Immature natural killer cell (primary cell): ENCODE data around the gene LHX8. TPM values are rescaled to one million over a fixed set of nuclear protein-coding genes. Genes with fewer than 3 reads are reported as not detected.
"Not testable (repeated sequence)": the region's sequence is repeated elsewhere in the genome, so short reads cannot be mapped to it uniquely, and the experiment has no call there.

ENCODE experiments used
- DNase-seq, 3 donors: peaks; one replicate each; pipeline ENCODE4 v3.0.0; 2022; ENCODE audit warnings: mixed read lengths in 1 of 3
- H3K27ac Mint-ChIP-seq, 6 donors: one replicate each; pipeline ENCODE4 v1.8.0; 2020; ENCODE audit warnings: mixed read lengths in 6 of 6, mild to moderate bottlenecking in 5 of 6, inconsistent platforms in 4 of 6, moderate library complexity in 3 of 6
- H3K27me3 Mint-ChIP-seq, 3 donors: one replicate each; pipeline ENCODE4 v1.8.0; 2020 to 2021; ENCODE audit warnings: low read depth in 3 of 3, mild to moderate bottlenecking in 3 of 3, mixed read lengths in 3 of 3, moderate library complexity in 3 of 3, inconsistent platforms in 1 of 3
- H3K36me3 Mint-ChIP-seq, 3 donors: one replicate each; pipeline ENCODE4 v1.8.0; 2020; ENCODE audit warnings: mixed read lengths in 3 of 3, inconsistent platforms in 2 of 3, mild to moderate bottlenecking in 2 of 3
- H3K4me1 Mint-ChIP-seq, 2 donors: one replicate each; pipeline ENCODE4 v1.8.0; 2020; ENCODE audit warnings: inconsistent platforms in 2 of 2, mild to moderate bottlenecking in 2 of 2, mixed read lengths in 2 of 2, moderate library complexity in 1 of 2
- H3K4me3 Mint-ChIP-seq, 5 donors: one replicate each; pipeline ENCODE4 v1.8.0; 2020; ENCODE audit warnings: mild to moderate bottlenecking in 5 of 5, mixed read lengths in 5 of 5, inconsistent platforms in 3 of 5, moderate library complexity in 3 of 5
- H3K9me3 Mint-ChIP-seq, 6 donors: one replicate each; pipeline ENCODE4 v1.8.0; 2020; ENCODE audit warnings: mild to moderate bottlenecking in 6 of 6, mixed read lengths in 6 of 6, inconsistent platforms in 4 of 6, moderate library complexity in 3 of 6
- polyA plus RNA-seq, 3 donors: library from polyadenylated mRNA; unstranded; fragments of 300-500 nt; fragmentation: Illumina TruSeq; gene quantifications; one replicate each; pipeline ENCODE4 v1.2.3, GENCODE V29; 2021

LHX8 gene
- polyA plus RNA-seq, 3 donors from 2014 or later = not detected

DNA sequence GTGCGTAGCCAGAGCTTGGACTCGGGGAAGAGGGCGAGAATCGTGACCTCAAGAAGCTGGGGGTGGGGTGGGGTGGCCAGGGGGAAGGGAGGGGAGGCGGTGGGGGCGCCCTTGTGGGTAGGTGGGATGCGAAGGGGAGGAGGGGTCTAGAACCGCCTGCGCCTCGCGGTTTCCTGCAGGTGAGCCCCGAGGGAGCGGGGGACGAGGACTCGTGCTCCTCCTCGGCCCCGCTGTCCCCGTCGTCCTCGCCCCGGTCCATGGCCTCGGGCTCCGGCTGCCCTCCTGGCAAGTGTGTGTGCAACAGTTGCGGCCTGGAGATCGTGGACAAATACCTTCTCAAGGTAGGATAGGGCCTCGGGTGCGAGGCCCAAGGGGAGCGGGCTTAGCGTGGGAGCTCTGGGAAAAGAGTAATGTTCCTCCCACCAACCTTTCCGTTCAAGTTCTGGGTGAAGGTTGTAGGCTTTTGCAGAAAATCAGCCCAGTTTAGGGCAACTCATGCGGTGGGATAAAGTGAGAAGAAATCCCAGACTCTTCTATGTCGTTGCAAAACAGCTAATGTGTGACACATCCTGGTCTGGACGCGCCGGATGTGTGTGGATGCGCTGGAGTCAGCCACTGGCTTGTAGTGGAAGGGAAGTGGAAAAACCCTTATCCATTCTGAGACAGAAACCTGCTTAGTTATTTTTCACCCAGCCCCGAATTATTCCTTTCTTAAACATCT, 2.9 kb downstream of the LHX8 start:
- Mint-ChIP-seq H3K27ac (no peak overlapping the region), H3K4me3 (no peak overlapping the region), H3K27me3 (peaks cover 23 to 50% (median 33%) of the 10 kb centered on the region in 3 donors), H3K9me3 (peaks cover 17 to 50% (median 29%) of the 10 kb centered on the region in 6 donors), H3K36me3 (peaks cover 6 to 12% (median 8%) of the 10 kb centered on the region in 3 donors), H3K4me1 (no peaks in the 10 kb centered on the region)
- no peak for DNase-seq

DNA sequence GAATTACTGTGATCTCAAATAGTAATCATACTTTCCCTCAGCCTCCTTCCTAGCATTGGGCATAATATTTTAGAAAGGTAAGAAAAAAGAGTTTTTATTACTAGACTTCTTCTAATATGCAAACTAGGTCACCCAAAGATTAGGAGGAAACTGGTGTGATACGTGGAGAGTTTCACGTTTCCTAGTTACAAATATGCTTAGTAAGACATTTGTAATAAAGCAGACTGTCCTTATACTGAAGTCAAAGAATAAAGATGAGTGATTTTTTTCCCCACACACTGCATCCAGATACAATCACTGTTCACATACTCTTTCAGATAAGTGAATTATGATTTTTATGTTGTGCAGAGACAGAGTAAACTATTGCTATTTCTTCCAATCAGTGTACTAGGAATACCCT, 17.9 kb downstream of the LHX8 start:
- Mint-ChIP-seq H3K9me3 (peaks cover 4 to 24% (median 15%) of the 10 kb centered on the region in 6 donors), H3K36me3 (peaks cover 0 to 4% (median 3%) of the 10 kb centered on the region in 3 donors), H3K27me3 (no peaks in the 10 kb centered on the region), H3K27ac (no peak overlapping the region), H3K4me3 (no peak overlapping the region), H3K4me1 (no peaks in the 10 kb centered on the region)
- DNase-seq = no peak

DNA sequence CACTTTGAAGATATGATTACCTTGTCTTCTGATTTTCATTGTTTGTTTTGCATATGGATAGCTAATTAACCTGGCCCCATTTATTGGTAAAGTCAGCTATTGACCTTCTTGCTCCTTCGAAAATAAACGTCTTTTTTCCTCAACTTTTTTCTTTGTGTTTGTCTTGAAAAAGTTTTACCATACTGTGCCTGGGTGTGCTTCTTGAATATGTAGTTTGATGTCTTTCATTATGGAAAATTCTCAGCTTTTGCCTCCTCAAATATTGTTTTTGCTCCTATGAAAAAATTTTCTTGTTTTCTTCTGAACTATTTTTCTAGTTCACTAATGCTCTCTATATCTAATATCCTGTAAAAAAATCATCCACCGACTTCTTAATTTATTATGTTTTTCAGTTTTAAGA, 25.0 kb downstream of the LHX8 start:
- H3K27me3 Mint-ChIP-seq = no peaks in the 10 kb centered on the region
- H3K4me1 Mint-ChIP-seq = no peaks in the 10 kb centered on the region
- H3K4me3 Mint-ChIP-seq = no peak overlapping the region
- peaks cover 1 to 20% (median 5%) of the 10 kb centered on the region in 6 donors for H3K9me3 Mint-ChIP-seq
- no peak overlapping the region for H3K27ac Mint-ChIP-seq
- DNase-seq = no peak
- H3K36me3 Mint-ChIP-seq = peaks cover 0 to 4% (median 0%) of the 10 kb centered on the region in 3 donors

DNA sequence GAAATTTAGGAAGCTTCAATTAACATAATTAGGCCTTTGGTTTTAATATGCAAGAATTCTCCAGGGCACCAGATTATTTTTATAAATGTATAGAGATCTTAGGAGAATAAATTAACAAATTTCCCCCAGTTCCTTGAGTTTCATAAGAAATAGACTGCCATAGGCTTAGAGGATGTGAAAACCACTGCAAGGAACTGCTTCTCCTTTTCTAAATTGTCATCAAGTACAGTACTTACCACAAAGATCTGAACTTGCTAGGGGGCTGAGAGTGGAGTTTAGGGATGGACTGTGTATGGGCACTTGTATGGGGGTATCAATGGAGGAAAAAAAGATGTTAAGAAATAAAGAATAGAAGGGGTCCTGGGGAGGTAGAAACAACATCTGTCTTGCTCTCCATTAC, 31.1 kb downstream of the LHX8 start:
- Mint-ChIP-seq H3K4me1 (no peaks in the 10 kb centered on the region), H3K27me3 (no peaks in the 10 kb centered on the region), H3K36me3 (no peaks in the 10 kb centered on the region), H3K9me3 (peaks cover 3 to 16% (median 4%) of the 10 kb centered on the region in 6 donors), H3K4me3 (no peak overlapping the region), H3K27ac (no peak overlapping the region)
- DNase-seq = no peak

DNA sequence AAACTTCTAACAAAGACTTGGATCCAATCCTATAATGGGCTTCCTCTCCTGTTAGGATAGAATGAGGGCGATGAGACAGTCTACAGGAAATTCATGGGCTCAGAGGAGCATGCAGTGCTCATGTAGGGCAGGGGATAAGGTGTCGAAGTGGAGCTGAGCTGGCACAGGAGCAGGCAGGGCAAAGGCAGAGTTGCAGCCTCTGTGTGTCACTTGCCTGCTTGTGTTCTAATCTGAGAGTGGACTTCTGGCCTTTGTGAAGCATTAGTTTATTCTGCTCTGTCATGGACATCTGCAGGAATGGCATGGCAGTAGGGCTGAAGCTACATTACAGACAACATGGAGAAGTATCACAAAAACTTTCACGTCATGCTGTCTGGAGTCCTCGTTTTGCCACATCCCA, 32.6 kb downstream of the LHX8 start:
- Mint-ChIP-seq H3K27me3 (no peaks in the 10 kb centered on the region), H3K27ac (no peak overlapping the region), H3K4me1 (no peaks in the 10 kb centered on the region), H3K4me3 (no peak overlapping the region), H3K9me3 (peaks cover 3 to 16% (median 4%) of the 10 kb centered on the region in 6 donors), H3K36me3 (no peaks in the 10 kb centered on the region)
- no peak for DNase-seq

DNA sequence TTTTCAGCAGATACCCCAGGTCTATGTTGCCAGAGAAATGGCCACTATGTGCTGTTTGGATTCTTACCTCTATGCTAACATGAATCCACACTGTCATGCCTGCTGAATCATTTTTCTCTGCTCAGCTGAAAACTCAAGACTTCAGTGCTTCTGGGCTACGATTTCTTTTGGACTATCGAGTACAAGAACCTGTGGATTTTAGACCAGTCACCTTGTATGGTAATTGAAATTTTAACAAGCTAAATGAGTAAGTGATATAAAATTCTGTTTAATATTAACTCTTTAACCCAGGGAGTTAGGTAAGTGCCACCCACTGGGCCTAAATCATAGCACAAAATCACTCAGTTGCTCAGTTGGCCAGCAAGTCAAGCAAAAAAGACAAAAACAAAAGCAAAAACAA, 35.8 kb downstream of the LHX8 start:
- Mint-ChIP-seq H3K27me3 (no peaks in the 10 kb centered on the region), H3K9me3 (peaks cover 3 to 16% (median 7%) of the 10 kb centered on the region in 6 donors), H3K27ac (no peak overlapping the region), H3K36me3 (no peaks in the 10 kb centered on the region), H3K4me1 (no peaks in the 10 kb centered on the region), H3K4me3 (no peak overlapping the region)
- no peak for DNase-seq

DNA sequence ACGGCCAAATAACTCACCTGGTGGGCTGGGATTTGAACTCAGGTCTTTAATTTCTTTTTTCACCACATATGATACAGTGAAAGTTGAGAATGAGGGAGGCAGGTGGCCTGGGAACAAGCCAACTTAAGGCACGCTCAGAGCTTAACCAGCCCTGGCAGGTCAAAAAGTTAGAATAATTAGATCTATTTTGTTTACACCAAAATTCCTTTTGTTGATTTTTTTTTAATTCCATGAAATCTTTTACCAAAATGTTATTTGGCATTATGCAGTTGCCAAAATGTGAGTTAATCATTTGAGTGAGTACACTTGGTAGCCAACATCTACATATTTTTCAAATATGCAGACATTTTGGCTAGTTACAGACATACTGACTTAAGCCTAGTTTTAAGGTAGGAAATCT, 36.8 kb downstream of the LHX8 start:
- H3K27me3 Mint-ChIP-seq = no peaks in the 10 kb centered on the region
- H3K36me3 Mint-ChIP-seq = no peaks in the 10 kb centered on the region
- no peaks in the 10 kb centered on the region for H3K4me1 Mint-ChIP-seq
- no peak overlapping the region for H3K4me3 Mint-ChIP-seq
- H3K27ac Mint-ChIP-seq = no peak overlapping the region
- DNase-seq = no peak
- peaks cover 0 to 15% (median 8%) of the 10 kb centered on the region in 6 donors for H3K9me3 Mint-ChIP-seq

DNA sequence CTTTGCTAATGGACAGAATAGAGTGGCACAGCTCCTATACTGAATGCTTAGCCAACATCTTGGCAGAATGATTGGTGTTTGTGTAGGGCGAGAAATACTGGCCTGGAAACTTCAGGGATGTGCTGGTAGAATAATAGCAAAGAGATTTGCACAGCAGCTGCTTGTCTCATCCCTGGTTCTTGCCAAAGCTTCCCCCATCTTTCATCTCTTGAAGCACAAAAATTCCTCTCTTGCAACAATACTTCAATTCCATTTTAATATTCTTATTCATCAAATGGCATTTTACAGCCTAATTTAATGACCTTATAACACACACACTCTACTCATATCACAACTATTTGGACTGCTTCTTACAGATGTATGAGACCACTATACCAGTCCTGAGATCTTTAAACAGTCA, 37.7 kb downstream of the LHX8 start:
- no peaks in the 10 kb centered on the region for H3K27me3 Mint-ChIP-seq
- no peak overlapping the region for H3K4me3 Mint-ChIP-seq
- H3K4me1 Mint-ChIP-seq = no peaks in the 10 kb centered on the region
- H3K36me3 Mint-ChIP-seq = no peaks in the 10 kb centered on the region
- DNase-seq = no peak
- peaks cover 0 to 16% (median 9%) of the 10 kb centered on the region in 6 donors for H3K9me3 Mint-ChIP-seq
- no peak overlapping the region for H3K27ac Mint-ChIP-seq

DNA sequence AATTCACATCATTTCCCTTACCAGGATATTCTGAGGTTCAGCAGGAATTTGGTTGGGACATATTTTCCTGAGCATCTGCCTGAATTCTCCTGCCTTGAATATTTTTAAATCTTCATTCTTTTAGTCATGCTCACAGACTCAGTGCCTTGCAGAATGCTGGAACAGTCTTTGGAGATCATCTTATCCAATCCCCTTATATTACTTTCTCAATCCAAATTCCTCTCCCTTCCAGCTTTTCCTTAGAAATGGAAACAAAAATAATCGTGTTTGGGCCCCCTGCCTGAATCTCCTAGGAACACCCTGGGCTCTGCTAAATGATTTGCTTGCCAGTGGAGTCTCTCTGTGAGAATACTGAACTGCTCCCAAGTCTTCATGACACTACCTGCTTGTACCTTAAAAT, 38.4 kb downstream of the LHX8 start:
- Mint-ChIP-seq H3K27me3 (no peaks in the 10 kb centered on the region), H3K9me3 (peaks cover 0 to 16% (median 7%) of the 10 kb centered on the region in 6 donors), H3K27ac (no peak overlapping the region), H3K4me1 (no peaks in the 10 kb centered on the region), H3K36me3 (no peaks in the 10 kb centered on the region), H3K4me3 (no peak overlapping the region)
- no peak for DNase-seq

DNA sequence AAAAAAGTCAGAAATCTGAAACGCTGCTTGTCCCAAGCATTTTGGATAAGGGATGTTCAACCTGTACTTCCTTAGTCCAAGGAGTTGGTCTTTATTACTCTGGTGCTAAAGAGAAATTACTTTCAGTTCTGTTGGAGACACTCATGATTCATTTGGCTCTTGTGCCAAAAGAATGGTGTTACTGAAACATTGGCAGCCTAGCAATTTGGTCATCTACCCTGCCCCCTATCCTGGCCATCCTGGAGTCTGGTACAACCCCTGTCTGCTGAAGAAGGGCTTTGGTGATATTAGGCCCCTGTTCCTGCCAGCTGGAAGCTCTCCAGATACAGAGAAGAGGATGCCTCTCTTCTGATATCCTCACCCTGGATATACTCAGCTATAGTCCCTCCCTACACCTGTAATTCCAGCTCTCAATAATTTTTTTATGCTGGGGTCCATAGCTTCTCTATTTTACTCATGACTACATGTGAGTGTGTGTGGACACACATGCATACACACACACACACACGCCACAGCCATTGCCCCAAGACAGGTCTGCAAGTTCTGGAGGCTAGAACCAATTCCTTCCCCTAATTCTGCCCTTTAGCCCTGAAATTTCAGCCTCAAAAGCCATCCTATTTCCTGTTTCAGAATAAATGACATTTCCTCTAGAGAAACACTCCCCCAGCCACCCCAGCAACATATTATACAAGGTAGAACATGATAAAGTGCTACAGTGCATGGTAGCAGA, 40.0 kb downstream of the LHX8 start:
- H3K4me3 Mint-ChIP-seq = no peak overlapping the region
- no peak for DNase-seq
- peaks cover 4 to 23% (median 10%) of the 10 kb centered on the region in 6 donors for H3K9me3 Mint-ChIP-seq
- no peaks in the 10 kb centered on the region for H3K36me3 Mint-ChIP-seq
- no peak overlapping the region for H3K27ac Mint-ChIP-seq
- H3K27me3 Mint-ChIP-seq = no peaks in the 10 kb centered on the region
- no peaks in the 10 kb centered on the region for H3K4me1 Mint-ChIP-seq

DNA sequence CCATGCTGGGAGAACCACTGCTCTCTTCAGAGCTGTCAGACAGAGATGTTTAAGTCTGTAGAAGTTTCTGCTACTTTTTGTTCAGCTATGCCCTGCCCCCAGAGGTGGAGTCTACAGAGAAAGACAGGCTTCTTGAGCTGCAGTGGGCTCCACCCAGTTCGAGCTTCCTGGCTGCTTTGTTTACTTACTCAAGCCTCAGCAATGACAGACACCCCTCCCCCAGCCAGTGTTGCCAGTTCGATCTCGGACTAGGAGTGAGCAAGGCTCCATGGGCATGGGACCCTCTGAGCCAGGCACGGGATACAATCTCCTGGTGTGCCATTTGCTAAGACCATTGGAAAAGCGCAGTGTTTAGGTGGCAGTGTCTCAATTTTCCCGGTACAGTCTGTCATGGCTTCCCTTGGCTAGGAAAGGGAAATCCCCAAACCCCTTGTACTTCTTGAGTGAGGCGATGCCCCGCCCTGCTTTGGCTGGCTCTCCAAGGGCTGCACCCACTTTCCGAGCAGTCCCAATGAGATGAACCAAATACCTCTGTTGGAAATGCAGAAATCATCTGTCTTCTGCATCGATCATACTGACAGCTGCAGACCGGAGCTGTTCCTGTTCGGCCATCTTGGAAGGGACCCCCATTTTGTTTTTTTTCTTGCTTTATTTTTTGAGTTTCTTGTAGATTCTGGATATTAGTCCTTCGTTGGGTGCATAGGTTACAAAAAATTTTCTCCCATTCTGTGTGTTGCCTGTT, 47.2 kb downstream of the LHX8 start:
- H3K27ac Mint-ChIP-seq, H3K4me1 Mint-ChIP-seq, H3K36me3 Mint-ChIP-seq, H3K4me3 Mint-ChIP-seq, H3K27me3 Mint-ChIP-seq, DNase-seq: not testable (repeated sequence)
- peaks cover 7 to 42% (median 29%) of the 10 kb centered on the region in 6 donors for H3K9me3 Mint-ChIP-seq

DNA sequence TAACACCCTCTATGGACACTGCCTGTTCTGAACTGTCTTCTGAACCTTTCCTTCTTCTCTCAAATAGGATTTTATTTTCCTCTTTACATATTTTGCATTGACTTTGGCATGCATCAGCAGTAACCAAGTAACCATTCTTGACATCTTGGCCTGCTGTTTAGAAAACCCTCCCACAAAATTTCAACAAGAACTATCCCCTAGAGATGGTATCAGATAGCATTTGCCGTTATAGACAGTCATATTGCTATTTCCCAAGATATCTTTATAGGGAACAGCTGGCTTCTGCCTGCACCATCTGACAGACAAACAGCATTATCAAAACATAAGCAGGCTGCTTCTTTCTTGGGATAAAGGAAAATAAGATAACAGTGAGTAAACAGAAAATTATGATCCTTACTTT, 54.7 kb downstream of the LHX8 start:
- Mint-ChIP-seq H3K27me3 (peaks cover 0 to 2% (median 0%) of the 10 kb centered on the region in 3 donors), H3K27ac (no peak overlapping the region), H3K4me3 (no peak overlapping the region), H3K9me3 (peaks cover 4 to 18% (median 9%) of the 10 kb centered on the region in 6 donors), H3K4me1 (no peaks in the 10 kb centered on the region), H3K36me3 (no peaks in the 10 kb centered on the region)
- DNase-seq = no peak

DNA sequence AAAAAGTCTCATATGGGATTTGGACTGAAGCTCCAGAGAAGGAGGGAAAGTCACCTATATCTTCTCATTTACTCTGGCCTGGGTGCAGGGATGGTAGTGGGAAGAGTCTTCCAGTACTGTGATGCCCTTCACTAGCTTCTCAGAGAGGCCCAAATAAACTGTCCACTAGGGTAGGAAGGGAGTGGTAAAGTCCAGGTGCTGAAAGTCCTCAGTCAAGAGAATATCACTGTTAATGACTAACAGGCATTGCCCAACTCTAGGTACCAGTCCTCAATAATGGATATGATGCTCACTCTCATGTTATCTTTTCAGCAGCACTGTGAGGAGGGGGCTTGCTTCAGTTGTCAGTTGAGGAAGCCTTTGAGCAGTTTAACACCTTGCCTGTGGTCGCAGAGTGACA, 64.0 kb downstream of the LHX8 start:
- no peak overlapping the region for H3K4me3 Mint-ChIP-seq
- peaks cover 0 to 3% (median 3%) of the 10 kb centered on the region in 6 donors for H3K9me3 Mint-ChIP-seq
- H3K4me1 Mint-ChIP-seq = no peaks in the 10 kb centered on the region
- DNase-seq = no peak
- H3K36me3 Mint-ChIP-seq = no peaks in the 10 kb centered on the region
- H3K27me3 Mint-ChIP-seq = peaks cover 0 to 3% (median 0%) of the 10 kb centered on the region in 3 donors
- H3K27ac Mint-ChIP-seq = no peak overlapping the region

DNA sequence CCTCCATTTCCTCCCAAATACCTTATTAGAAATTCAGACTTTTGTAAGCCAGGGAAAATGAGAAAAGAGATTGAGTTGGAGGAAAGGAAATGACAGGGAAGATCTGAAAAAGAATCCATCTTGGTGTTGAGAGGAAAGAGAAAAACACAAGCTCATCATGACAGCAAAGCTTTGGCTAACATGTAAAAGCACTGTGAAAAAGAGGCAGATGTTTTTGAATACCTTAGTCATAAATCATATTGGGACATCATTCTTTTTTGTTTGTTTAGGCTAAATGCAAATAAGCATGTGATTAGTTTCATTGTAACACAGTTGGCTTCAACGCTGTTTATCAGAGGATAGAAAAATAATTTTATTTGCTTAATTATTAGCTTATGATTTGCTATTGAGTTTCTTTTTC, 64.6 kb downstream of the LHX8 start:
- DNase-seq = no peak
- peaks cover 0 to 3% (median 0%) of the 10 kb centered on the region in 3 donors for H3K27me3 Mint-ChIP-seq
- peaks cover 0 to 2% (median under 1%) of the 10 kb centered on the region in 6 donors for H3K9me3 Mint-ChIP-seq
- no peaks in the 10 kb centered on the region for H3K36me3 Mint-ChIP-seq
- no peak overlapping the region for H3K27ac Mint-ChIP-seq
- H3K4me1 Mint-ChIP-seq = no peaks in the 10 kb centered on the region
- no peak overlapping the region for H3K4me3 Mint-ChIP-seq
